Activated naive CD4-positive, alpha-beta T cell treated with anti-CD3 and anti-CD28 coated beads, Interleukin-2, amount 50 U/mL, for 24 hours (primary cell): ENCODE measurements around the gene DNAJB8.

ENCODE experiments used
- H3K27ac Mint-ChIP-seq: one replicate; pipeline ENCODE4 v1.8.0; 2021; ENCODE audit warnings: mild to moderate bottlenecking, mixed read lengths
- H3K27me3 Mint-ChIP-seq: one replicate; pipeline ENCODE4 v1.8.0; 2021; ENCODE audit warnings: mixed read lengths
- H3K36me3 Mint-ChIP-seq: one replicate; pipeline ENCODE4 v1.8.0; 2021; ENCODE audit warnings: mixed read lengths
- H3K4me1 Mint-ChIP-seq: one replicate; pipeline ENCODE4 v1.8.0; 2021; ENCODE audit warnings: mixed read lengths
- H3K4me3 Mint-ChIP-seq: one replicate; pipeline ENCODE4 v1.8.0; 2021; ENCODE audit warnings: mild to moderate bottlenecking, mixed read lengths
- H3K9me3 Mint-ChIP-seq: one replicate; pipeline ENCODE4 v1.8.0; 2021; ENCODE audit warnings: mixed read lengths

DNAJB8 gene

GRCh38 chr3:128453501-128454309 lies 13.0 kb downstream of the DNAJB8 start:
- peaks cover 12% of the 10 kb centered on the region for H3K4me1 Mint-ChIP-seq
- H3K4me3 Mint-ChIP-seq = no peak overlapping the region
- H3K9me3 Mint-ChIP-seq = peaks cover 8% of the 10 kb centered on the region
- peaks cover 2% of the 10 kb centered on the region for H3K36me3 Mint-ChIP-seq
- peaks cover 13% of the 10 kb centered on the region for H3K27me3 Mint-ChIP-seq
- H3K27ac Mint-ChIP-seq = no peak overlapping the region

GRCh38 chr3:128452678-128453275 lies 13.9 kb downstream of the DNAJB8 start:
- Mint-ChIP-seq H3K4me1 (peaks cover 18% of the 10 kb centered on the region), H3K27me3 (peaks cover 13% of the 10 kb centered on the region), H3K36me3 (peaks cover 5% of the 10 kb centered on the region), H3K9me3 (peaks cover 12% of the 10 kb centered on the region), H3K4me3 (no peak overlapping the region), H3K27ac (no peak overlapping the region)

- peaks cover 25% of the 10 kb centered on the region for H3K4me1 Mint-ChIP-seq
- H3K9me3 Mint-ChIP-seq = peaks cover 16% of the 10 kb centered on the region
- peak overlapping the region; percentile 43 for H3K27ac Mint-ChIP-seq
- H3K4me3 Mint-ChIP-seq = no peak overlapping the region
- peaks cover 9% of the 10 kb centered on the region for H3K36me3 Mint-ChIP-seq
- peaks cover 13% of the 10 kb centered on the region for H3K27me3 Mint-ChIP-seq
These were observed 14.6 kb downstream of the DNAJB8 start for GRCh38 chr3:128452120-128452519.

- Mint-ChIP-seq H3K27ac (peak overlapping the region; percentile 79), H3K27me3 (peaks cover 5% of the 10 kb centered on the region), H3K4me1 (peaks cover 27% of the 10 kb centered on the region), H3K4me3 (peak overlapping the region; percentile 66), H3K36me3 (peaks cover 10% of the 10 kb centered on the region), H3K9me3 (peaks cover 19% of the 10 kb centered on the region)
These were observed 17.5 kb downstream of the DNAJB8 start for GRCh38 chr3:128449111-128449638.

- Mint-ChIP-seq H3K36me3 (peaks cover 10% of the 10 kb centered on the region), H3K27ac (peak overlapping the region; percentile 79), H3K9me3 (peaks cover 19% of the 10 kb centered on the region), H3K4me1 (peaks cover 27% of the 10 kb centered on the region), H3K4me3 (peak overlapping the region; percentile 66), H3K27me3 (peaks cover 3% of the 10 kb centered on the region)
These were observed 18.2 kb downstream of the DNAJB8 start for GRCh38 chr3:128448491-128448890.

GRCh38 chr3:128447561-128448013 lies 19.1 kb downstream of the DNAJB8 start:
- Mint-ChIP-seq H3K36me3 (peaks cover 10% of the 10 kb centered on the region), H3K27me3 (peaks cover 3% of the 10 kb centered on the region), H3K4me3 (no peak overlapping the region), H3K27ac (peak overlapping the region; percentile 69), H3K9me3 (peaks cover 19% of the 10 kb centered on the region), H3K4me1 (peaks cover 27% of the 10 kb centered on the region)

- Mint-ChIP-seq H3K9me3 (peaks cover 19% of the 10 kb centered on the region), H3K4me3 (no peak overlapping the region), H3K27me3 (peaks cover 1% of the 10 kb centered on the region), H3K36me3 (peaks cover 10% of the 10 kb centered on the region), H3K27ac (peak overlapping the region; percentile 20), H3K4me1 (peaks cover 27% of the 10 kb centered on the region)
These were observed 19.9 kb downstream of the DNAJB8 start for GRCh38 chr3:128446821-128447220.

GRCh38 chr3:128445357-128445756 lies 21.3 kb downstream of the DNAJB8 start:
- H3K27ac Mint-ChIP-seq = no peak overlapping the region
- H3K27me3 Mint-ChIP-seq = no peaks in the 10 kb centered on the region
- H3K9me3 Mint-ChIP-seq = peaks cover 13% of the 10 kb centered on the region
- H3K4me3 Mint-ChIP-seq = no peak overlapping the region
- H3K36me3 Mint-ChIP-seq = peaks cover 10% of the 10 kb centered on the region
- H3K4me1 Mint-ChIP-seq = peaks cover 27% of the 10 kb centered on the region

GRCh38 chr3:128443771-128444170 lies 22.9 kb downstream of the DNAJB8 start:
- Mint-ChIP-seq H3K4me1 (peaks cover 16% of the 10 kb centered on the region), H3K27ac (no peak overlapping the region), H3K9me3 (peaks cover 11% of the 10 kb centered on the region), H3K4me3 (no peak overlapping the region), H3K36me3 (peaks cover 8% of the 10 kb centered on the region), H3K27me3 (peaks cover 3% of the 10 kb centered on the region)

- peaks cover 3% of the 10 kb centered on the region for H3K27me3 Mint-ChIP-seq
- no peak overlapping the region for H3K27ac Mint-ChIP-seq
- no peak overlapping the region for H3K4me3 Mint-ChIP-seq
- peaks cover 4% of the 10 kb centered on the region for H3K36me3 Mint-ChIP-seq
- peaks cover 6% of the 10 kb centered on the region for H3K9me3 Mint-ChIP-seq
- peaks cover 9% of the 10 kb centered on the region for H3K4me1 Mint-ChIP-seq
These were observed 23.7 kb downstream of the DNAJB8 start for GRCh38 chr3:128442949-128443348.

GRCh38 chr3:128442070-128442469 lies 24.6 kb downstream of the DNAJB8 start:
- Mint-ChIP-seq H3K27ac (no peak overlapping the region), H3K4me1 (peaks cover 1% of the 10 kb centered on the region), H3K27me3 (peaks cover 3% of the 10 kb centered on the region), H3K4me3 (no peak overlapping the region), H3K36me3 (no peaks in the 10 kb centered on the region), H3K9me3 (peaks cover 2% of the 10 kb centered on the region)

- no peak overlapping the region for H3K27ac Mint-ChIP-seq
- no peaks in the 10 kb centered on the region for H3K9me3 Mint-ChIP-seq
- peaks cover 3% of the 10 kb centered on the region for H3K27me3 Mint-ChIP-seq
These were observed 27.5 kb downstream of the DNAJB8 start for GRCh38 chr3:128439226-128439625.

GRCh38 chr3:128438488-128439072 lies 28.1 kb downstream of the DNAJB8 start:
- Mint-ChIP-seq H3K9me3 (no peaks in the 10 kb centered on the region), H3K4me3 (no peak overlapping the region), H3K27me3 (peaks cover 3% of the 10 kb centered on the region), H3K27ac (no peak overlapping the region), H3K4me1 (no peaks in the 10 kb centered on the region), H3K36me3 (no peaks in the 10 kb centered on the region)

More at GRCh38 chr3:128439226-128439625, 27.5 kb downstream of the DNAJB8 start:
- Mint-ChIP-seq H3K36me3 (no peaks in the 10 kb centered on the region), H3K4me1 (no peaks in the 10 kb centered on the region), H3K4me3 (no peak overlapping the region)

- Mint-ChIP-seq H3K27ac (no peak overlapping the region), H3K4me3 (no peak overlapping the region), H3K4me1 (peaks cover 11% of the 10 kb centered on the region), H3K27me3 (peaks cover 17% of the 10 kb centered on the region), H3K36me3 (no peaks in the 10 kb centered on the region), H3K9me3 (no peaks in the 10 kb centered on the region)
These were observed 30.5 kb downstream of the DNAJB8 start for GRCh38 chr3:128436214-128436613.

GRCh38 chr3:128435561-128435960 lies 31.1 kb downstream of the DNAJB8 start:
- H3K4me3 Mint-ChIP-seq = no peak overlapping the region
- H3K27me3 Mint-ChIP-seq = peaks cover 22% of the 10 kb centered on the region
- peaks cover 11% of the 10 kb centered on the region for H3K4me1 Mint-ChIP-seq
- H3K9me3 Mint-ChIP-seq = no peaks in the 10 kb centered on the region
- H3K36me3 Mint-ChIP-seq = peaks cover 1% of the 10 kb centered on the region
- no peak overlapping the region for H3K27ac Mint-ChIP-seq

GRCh38 chr3:128435058-128435457 lies 31.6 kb downstream of the DNAJB8 start:
- Mint-ChIP-seq H3K9me3 (no peaks in the 10 kb centered on the region), H3K27me3 (peaks cover 25% of the 10 kb centered on the region)

More at GRCh38 chr3:128435058-128435457, 31.6 kb downstream of the DNAJB8 start:
- H3K4me3 Mint-ChIP-seq = no peak overlapping the region
- H3K4me1 Mint-ChIP-seq = peaks cover 11% of the 10 kb centered on the region
- H3K27ac Mint-ChIP-seq = no peak overlapping the region
- peaks cover 2% of the 10 kb centered on the region for H3K36me3 Mint-ChIP-seq
